Stimulated activated CD4-positive, alpha-beta T cell treated with anti-CD3 and anti-CD28 coated beads, Interleukin-1b, Interleukin-23, amount 100 ng/mL, for 48 hours (primary cell): Measurements from ENCODE around the gene PCGF3.
"Not testable (repeated sequence)": the region's sequence is repeated elsewhere in the genome, so short reads cannot be mapped to it uniquely, and the experiment has no call there.

Experiments used
- DNase-seq: peaks from one replicate; pipeline ENCODE4 v3.0.0-alpha.2; 2020

PCGF3 gene

DNA sequence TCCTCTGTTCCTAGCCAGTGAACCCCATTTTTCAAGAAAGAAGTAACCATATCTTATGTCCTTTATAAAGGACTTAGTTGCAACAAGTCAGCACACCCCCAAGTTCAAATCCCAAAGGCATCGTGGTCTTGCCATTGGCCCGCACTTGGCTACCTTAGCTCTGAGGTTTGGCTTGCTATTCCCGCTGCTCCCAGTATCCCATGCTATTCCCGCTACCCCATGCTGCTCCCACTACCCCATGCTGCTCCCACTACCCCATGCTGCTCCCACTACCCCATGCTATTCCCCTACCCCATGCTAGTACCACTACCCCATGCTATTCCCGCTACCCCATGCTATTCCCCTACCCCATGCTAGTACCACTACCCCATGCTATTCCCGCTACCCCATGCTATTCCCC, 37.4 kb upstream of the PCGF3 start:
- DNase-seq: not testable (repeated sequence)

DNA sequence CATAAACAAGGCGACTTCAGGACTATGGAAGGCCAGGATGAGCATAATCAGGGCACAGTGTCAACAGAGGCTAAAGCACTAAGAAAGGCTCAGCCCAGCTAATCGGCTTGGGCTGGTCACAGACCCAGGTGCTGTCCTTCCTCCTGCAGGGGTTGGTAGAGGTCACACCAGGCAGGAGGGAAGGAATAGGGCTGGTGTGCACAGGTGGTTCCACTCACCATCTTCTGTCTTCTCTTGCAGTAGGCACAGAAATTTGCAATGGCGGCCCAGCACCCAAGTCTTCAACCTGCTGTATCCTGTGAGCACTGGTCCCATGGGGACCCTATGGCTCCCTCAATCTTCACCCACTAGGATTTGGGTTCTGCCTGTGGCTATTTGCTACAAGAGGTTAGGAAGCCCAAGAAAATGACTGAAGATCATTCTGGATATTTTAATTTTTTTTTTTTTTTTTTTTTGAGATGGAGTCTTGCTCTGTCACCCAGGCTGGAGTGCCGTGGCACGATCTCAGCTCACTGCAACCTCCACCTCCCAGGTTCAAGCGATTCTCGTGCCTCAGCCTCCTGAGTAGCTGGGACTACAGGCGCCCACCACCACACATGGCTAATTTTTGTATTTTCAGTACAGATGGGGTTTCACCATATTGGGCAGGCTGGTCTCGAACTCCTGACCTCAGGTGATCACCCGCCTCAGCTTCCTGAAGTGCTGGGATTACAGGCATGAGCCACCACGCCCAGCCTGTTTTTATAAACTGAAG, 35.6 kb upstream of the PCGF3 start:
- DNase-seq: not testable (repeated sequence)

DNA sequence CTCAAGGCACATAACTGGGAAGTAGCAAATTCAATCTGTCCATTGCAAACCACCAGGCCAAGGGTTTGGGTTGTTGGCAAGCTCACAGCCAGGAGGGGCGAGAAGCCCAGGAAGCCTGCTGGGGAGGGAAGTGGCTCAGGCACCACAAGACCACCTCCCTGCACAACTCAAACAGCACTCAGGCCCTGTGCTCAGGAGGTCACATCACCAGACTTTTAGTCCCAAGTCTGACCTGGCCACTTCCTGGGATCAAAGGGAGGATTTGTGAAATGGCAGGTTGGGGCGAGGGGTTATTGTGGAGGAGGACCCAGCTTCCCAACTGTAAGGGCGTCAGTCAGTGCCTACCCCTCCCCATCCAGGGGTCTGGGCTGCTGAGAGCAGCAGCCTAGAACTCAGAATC, 33.9 kb upstream of the PCGF3 start:
- DNase-seq: no peak

- no peak for DNase-seq
Observed at GRCh38 chr4:673349-674091, 32.1 kb upstream of the PCGF3 start.

DNA sequence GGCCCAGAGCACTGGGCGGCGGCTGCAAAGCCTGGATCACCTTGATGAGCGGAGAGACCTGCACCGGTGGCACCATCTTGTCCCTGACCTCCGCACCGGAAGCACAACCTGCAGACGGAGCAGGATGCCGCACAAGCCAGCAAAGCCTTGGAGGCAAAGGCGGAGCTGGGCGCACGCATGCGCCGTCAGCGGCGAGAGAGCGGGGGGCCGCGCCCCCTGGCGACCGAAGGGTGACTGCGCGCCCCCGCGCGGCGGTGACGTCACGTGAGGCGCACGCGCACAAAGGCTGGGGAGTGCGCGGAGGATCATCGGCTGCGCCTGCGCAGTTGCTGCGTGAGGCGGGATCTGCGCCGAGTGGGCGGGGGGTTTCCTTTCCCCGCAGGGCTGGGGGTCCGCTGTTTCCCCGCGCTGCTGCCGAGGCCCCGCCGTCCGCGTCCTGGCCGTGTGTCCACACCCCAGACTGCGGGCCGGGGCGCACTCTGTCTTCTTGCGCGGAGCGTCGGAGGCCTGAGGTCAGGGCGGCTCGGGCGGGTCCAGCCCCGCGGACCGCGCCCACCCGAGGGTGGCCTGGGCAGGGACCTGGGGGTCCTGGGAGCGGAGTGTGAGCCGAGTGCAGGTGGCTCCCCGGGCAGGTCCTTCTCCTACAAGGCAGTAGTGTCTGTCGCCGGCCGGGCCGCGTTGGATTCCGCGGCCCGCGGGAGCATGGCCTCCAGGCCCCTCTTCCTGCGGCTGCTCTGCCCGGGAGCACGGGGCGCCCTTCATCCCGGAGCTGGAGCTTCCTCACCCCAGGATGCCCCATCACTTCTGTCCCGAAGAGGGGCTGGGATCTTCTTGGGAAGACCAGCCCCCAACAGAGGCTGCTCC, 31.2 kb upstream of the PCGF3 start, which contains the start of the genes ATP5ME and MYL5:
ATP5ME (minus strand) TSS at position 105 of the 864 bp plus-strand sequence; CDS start at position 76, 29 bp downstream.
MYL5 (plus strand) TSS at position 371 of the 864 bp plus-strand sequence. CDS start 3,485 bp downstream, outside the sequence.
- peak; percentile 98 for DNase-seq

- DNase-seq: no peak
Observed at GRCh38 chr4:675036-675882, 30.4 kb upstream of the PCGF3 start.

DNA sequence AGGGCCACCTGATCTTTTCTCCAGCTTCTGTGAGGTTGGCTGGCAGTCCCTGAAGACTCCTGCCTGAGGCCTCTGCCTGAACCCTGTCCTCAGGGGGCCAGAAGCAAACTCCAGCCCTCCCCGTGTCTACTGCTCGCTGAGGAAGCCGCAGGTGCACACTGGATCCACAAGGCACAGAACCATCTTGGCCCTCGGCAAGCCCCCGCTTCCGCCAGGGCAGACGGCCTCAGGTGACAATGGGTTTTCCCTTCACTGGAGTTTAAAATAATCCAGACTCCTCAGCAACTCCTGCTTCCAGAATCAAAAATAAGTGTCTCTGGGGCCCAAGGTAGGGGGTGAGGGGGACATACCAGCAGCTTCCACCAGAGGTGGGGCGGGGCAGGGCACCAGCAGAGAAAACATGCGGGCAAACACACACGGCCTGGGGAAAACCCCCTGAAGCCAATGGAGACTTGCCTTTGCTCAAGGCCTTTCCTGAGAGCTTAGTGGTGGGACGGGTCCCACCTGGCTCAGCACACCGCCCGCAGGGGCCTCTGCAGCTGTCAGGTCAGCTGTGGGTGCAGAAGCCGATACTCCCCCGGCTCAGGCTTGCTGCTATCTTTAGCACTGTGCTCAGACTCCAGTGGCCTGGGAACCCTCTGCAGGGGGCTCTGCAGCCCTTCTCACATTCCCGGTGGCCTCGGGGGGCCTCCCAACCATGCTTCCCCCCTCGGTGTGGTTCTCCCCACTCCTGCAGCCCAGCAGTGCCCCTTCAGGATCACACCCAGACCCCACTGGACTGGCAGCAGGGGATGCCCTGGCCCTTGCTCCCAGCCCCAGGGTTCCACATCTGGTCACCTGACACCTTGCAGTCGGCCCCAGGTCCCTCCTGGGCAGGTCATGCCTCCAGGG, 29.4 kb upstream of the PCGF3 start:
- DNase-seq: no peak

GRCh38 chr4:676871-677235, 28.8 kb upstream of the PCGF3 start:
- no peak for DNase-seq

- DNase-seq: no peak
Observed at GRCh38 chr4:677431-678293, 28.0 kb upstream of the PCGF3 start.

DNA sequence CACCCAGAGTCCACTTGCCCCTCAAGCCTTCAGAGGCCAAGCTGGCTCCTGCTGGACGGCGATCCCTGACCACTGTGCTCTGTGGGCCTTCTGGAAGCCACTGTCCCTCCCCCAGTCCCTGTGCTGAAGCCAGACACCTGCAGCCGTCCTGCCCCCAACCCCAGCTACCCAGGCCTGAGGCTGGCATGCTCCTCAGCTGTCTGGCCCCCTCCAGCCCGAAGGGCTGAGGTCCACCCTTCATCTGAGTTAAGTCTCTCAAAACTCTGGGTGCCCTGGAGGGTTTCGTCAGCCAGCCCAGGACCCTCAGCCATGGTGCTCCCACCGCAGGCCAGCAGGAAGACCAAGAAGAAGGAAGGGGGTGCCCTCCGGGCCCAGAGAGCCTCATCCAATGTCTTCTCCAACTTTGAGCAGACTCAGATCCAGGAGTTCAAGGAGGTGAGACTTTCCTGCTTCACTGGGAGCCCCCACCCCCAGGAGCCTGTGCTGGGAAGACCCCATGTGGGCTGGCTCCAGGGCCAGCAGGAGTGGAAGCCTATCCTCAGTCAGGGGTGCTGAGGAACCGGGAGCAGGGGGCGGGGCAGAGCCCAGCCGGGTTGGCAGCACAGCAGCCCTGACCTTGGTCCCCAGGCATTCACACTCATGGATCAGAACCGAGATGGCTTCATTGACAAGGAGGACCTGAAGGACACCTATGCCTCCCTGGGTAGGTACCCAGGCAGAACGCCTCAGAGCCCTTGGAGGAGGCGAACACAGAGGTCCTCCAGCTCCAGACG, 27.1 kb upstream of the PCGF3 start:
- no peak for DNase-seq

DNA sequence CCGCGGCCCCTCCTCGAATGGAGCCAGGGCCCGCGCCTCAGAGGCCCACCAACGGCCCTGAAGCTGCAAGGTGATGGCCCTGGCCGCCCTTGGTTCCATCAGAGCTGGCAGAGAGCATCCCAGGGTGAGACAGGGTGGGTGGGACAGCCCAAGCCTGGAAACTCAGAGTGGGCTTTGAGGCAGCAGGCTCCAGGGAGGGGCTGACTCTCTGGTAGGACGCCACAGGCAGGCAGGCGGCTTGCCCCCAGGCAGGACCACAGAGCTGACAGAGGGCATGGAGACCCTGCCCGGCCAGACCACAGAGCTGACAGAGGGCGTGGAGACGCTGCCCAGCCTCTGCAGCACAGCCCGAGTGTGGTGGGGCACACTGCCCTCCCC, 26.5 kb upstream of the PCGF3 start:
- DNase-seq: no peak

DNA sequence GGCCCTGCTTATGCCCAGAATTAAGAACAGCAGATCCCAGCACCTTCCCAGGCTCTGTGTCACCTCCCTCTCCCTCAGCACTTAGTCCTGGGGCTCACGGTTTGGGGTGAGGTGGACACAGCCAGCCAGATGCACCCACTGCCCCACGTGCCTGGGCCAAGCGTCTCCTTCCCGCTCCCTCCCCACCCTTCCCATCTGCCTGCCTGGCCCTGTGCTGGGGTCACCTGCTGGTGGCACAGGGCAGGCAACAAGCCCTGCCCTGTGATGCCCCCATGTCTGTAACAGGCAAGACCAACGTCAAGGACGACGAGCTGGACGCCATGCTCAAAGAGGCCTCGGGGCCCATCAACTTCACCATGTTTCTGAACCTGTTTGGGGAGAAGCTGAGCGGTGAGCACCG, 26.0 kb upstream of the PCGF3 start:
- DNase-seq: no peak

GRCh38 chr4:680091-680490, 25.5 kb upstream of the PCGF3 start:
- DNase-seq: no peak

DNA sequence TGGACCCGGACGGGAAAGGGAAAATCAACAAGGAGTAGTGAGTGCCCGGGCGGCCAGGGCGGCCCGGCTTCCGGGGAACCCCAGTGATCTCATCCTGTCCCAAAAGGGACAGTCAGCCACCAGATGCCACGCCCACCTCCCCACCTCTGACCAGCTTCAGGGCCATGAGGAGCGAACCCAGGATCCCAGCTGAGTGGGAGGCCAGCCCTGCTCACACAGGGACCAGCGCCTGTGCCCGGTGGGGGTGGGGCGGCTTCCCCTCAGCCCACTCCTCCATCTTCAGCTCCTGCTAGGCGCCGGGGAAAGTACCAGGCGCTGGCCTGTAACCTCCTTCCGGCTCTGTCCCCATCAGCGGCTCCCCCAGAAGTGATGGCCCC, 25.1 kb upstream of the PCGF3 start:
- DNase-seq: no peak

DNA sequence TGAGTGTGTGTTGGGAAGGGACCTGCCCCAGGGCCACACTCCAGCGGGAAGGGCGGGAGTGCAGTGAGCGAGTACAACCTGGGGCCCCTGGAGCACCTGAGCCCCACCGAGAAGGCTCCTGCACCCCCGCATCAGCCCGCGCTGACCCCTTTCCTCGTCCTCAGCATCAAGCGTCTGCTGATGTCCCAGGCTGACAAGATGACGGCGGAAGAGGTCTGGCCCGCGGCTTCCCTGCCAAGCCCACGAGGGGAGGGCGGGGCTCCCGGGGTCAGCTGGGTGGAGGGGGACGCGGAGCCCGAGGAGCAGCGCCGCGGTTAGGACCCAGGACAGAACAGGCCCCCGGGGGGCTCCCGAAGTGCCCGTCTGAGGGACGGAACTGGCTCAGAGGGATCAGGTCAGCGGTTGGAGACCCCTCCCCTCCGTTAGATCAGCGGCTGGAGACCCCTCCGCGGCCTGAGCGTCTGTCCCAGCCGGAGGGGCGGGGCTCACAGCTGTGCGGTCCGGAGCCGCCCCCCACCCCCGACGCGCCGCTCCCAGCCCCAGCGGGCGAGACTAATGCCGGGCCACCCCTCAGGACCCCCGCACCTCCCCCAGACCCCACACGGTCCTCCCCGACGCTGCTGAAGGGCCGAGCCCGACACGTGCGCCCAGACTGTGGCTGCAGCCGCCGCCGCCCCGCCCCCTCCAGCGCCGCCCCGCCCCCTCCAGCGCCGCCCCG, 24.5 kb upstream of the PCGF3 start:
- DNase-seq: no peak

DNA sequence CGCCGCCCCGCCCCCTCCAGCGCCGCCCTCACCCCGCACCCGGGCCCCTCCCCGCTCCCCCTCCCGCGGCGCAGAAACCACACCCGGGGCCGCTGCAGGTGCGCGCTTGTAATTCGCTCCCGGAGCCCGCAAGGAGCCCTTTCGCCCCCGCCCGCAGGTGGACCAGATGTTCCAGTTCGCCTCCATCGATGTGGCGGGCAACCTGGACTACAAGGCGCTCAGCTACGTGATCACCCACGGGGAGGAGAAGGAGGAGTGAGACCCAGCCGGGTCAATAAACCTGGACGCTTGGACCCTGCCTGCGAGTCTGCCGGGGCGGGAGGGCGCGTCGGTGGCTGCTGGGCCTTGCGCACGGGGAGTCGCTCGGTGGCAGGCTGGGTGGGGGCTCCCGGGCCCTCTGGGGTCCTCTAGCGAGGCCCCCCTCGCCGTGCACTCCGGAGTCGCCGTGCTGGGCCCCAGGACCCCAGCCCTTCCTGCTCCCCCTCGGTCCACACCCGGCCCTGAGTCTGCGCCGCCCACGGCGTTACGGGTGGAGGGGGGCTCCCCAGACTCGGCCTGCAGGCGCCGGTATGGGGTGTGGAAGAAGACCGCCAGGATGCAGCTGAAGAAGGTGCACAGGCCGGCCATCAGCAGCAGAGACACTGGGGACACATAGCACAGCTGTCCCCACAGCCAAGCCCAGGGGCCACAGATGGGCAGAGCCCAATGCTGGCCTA, 23.7 kb upstream of the PCGF3 start:
- DNase-seq: no peak

- no peak for DNase-seq
Observed at GRCh38 chr4:682490-683172, 23.0 kb upstream of the PCGF3 start.
